HG03159 (cell line): ENCODE data around the gene UBA3.

Source experiments
- ATAC-seq: cut with Tn5 transposase; IDR thresholded peaks from one replicate; pipeline ENCODE4 v1.9.1; 2021; ENCODE audit warnings: mild to moderate bottlenecking, moderate library complexity; ENCODE audit not compliant: unreplicated experiment

Gene UBA3

DNA sequence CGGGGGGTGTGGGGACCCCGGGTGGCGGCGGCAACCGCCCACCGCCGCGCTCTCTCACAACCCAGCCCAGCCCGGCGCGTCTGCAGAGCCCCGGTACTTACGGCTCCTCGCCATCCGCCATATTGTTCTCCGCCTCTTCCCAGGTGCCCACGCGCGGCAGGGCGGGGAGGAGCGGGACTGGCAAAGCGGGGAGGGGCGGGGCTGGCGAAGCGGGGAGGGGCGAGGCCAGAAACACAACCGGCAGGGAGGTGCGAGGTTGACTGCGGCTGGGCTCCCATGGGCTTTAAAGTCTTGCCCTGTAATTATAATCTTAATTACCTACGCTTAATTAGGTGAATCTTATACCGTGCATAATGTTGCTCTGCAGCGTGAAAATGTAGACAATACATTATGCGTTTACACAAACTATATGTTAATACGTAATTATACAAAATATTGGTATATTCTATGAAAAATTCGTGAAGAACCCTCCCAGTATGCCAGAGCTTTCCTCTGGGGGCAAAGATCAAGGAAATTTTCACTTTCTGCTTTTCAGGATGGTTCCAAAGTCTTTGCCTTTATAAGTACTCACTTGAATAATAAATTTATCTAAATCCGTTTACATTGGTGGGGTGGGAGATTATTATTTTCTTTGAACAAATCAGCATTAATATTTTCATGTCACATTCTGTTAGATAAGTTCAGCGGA lies at the start of gene UBA3:
TSS of gene UBA3 (minus strand) at position 133 of the 688 bp plus-strand sequence. CDS start at position 121, 12 bp downstream.
- peak; percentile 56 for ATAC-seq

DNA sequence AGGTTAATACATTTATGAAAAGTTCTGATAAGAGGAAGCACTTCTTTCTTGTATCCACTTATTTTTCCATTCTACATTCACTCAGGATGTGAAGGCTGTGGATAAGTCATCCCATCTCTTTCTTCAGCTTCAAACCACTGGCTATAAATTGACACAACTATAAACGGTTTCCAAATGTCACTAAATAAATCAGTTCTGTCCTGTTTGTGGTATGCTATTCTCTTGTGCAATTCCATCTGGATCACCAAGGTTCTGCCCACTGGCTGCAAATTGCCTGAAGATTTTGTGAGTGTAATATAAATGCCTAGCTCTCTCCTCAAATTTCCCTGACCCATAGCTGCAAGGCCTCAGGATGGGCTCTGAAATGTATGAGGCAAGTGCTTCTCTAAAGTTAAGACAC lies 49.4 kb upstream of the UBA3 start:
- ATAC-seq = no peak

DNA sequence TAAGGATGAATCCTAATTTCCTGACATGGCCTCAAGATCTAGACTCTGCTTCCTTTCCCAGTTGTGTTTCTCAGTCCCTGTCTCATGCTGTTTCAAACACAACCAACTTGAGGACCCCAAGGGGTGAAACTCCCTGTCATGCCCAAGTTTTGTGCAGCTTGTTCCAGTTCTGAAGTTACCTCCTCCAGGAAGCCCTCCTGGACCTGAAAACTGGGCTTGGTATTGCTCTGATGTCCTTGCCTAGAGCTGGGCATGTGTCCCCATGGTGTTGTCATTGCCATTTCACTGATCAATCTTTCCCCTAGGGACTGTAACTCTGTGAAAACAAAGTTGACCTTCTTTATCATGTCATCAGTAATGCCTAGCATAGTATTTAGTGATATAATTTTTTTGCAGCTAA lies 48.3 kb upstream of the UBA3 start:
- no peak for ATAC-seq

DNA sequence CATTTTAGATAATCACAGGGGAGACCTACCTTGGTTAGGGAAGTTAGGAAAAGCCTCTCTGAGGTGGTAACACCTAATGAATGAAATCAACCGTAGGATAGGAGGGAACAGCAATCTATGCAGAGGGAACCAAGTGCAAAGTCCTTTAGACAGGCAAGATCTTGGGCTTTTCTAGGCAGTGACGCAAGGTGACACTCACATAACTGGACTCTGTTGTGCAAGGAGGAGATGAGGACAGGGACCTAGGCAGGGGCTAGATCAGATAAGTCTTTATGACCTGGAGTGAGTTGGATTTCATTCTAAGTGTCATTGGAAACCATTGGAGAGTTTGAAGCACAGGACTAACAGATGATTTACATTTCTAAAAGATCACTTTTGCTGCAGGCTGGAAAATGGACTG lies 46.8 kb upstream of the UBA3 start:
- no peak for ATAC-seq

DNA sequence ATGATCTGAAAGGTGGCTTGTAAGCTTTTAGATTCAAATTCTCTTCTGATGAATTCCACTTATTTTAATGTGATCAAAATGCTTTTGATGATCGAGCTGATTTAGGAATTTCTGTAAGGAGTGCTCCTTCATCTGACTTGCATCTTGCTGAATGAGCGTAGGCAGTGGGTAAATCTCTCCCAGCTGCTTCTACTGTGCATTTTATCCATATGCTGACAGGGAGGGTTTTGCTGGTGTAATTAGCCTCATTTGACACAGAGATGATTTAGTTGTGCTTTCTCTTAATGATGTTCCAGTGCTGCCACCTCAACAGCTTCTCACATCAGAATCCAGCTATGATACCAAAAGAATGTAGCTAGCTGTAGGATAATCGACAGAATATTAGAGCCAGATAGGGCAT lies 46.1 kb upstream of the UBA3 start:
- ATAC-seq = no peak

DNA sequence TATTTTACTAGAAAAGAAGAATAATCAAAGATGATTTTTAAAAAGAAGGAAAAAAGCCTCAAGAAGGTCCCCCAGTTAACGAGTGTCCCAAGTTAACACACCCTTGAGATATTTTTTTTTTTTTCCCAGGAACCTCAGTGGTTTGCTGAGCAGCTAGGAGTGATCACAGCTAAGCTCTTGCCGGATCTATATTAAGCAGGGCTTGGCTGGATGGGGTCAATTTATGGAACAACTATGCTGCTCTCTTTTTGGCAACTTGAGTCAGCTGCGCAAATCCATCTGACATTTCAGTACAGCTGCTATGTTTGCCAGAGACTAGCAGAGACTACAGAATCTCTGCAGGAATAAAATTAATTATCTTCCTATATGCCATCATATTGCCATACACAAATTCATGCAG lies 42.2 kb upstream of the UBA3 start, which contains the start of gene LMOD3:
TSS of gene LMOD3 (minus strand) at position 193 of the 400 bp plus-strand sequence. CDS start 209 bp downstream, outside the sequence.
- ATAC-seq = no peak

DNA sequence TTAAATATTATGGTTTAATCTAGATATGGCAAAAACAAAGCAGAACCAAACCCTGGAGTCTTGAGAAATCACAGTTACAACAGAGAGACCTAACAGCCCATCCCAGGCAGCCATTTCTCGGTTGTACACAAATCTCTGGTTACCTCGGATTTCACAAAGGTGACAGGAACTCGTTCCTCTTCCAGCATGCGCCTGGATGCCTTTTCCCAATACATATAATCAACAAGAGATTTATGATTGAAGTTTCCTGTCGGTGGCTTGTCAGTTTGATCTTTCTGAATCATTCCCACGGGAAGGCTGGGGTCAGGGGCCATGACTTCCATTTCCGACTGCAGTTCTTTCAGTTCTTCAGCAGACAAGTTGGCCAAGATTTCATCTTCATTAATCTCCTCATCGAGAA lies 41.8 kb upstream of the UBA3 start:
- no peak for ATAC-seq

DNA sequence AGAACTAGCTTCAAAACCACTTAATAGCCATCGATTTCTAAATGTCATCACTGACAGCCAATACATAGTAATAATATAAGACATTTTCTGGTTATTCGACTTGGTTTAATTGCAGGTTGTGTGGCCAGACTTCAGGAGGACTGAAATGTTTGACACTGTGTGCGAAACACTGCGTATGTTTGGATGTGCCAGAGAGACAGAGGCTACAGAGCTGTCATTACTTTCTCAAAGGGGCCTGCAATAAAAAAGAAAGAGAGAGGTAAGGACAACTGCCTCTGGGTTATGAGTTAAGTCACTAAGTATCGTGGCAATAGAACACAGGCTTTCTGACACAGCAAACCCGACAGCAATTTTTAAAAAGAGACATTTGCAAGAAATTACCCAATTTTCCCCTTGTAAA lies 41.3 kb upstream of the UBA3 start:
- ATAC-seq = no peak

DNA sequence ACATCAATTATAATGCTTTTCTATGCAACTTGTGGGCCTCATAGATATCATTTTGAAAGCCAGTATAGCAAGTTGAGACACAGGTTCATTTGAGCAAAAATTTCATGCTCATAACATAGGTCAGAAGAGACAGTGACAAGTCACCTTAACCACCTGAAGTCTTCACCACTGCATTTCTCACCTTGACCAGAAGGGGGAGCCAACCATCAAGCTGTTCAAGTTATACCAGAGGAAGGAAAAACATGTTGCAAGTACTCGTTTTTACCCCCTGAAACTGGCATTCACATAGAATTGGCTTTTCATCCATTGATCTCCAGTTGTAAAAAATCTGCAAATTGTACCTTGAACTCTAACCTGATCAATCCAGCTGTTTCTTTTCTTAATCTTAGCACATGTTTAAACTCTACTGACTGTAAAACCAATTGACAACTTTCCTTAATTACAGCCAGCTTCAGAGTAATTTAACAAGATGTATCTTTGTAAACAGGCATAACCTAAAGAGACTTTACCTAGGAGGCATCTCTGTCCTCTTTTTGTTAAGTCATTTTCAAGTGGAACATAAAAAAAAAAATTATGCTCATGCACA lies 40.8 kb upstream of the UBA3 start:
- peak; percentile 89 for ATAC-seq

DNA sequence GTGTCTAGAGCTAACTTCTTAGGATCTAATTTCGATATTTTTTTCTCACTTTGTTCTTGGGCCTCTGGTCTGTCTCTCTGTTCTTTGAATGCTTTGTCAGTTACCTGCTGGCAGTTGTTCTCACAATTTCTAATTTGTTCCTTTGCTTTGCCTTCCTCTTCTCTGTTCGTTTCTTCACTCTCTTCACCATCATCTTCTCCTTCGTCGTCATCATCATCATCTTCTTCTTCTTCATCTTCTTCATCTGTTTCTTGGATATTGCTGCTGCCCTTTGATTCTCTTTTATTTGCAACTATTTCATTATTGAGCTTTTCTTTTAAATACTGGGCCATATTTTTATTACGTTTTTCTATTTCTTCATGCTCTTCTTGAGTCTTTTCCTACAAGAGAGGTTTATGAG lies 39.5 kb upstream of the UBA3 start:
- no peak for ATAC-seq

DNA sequence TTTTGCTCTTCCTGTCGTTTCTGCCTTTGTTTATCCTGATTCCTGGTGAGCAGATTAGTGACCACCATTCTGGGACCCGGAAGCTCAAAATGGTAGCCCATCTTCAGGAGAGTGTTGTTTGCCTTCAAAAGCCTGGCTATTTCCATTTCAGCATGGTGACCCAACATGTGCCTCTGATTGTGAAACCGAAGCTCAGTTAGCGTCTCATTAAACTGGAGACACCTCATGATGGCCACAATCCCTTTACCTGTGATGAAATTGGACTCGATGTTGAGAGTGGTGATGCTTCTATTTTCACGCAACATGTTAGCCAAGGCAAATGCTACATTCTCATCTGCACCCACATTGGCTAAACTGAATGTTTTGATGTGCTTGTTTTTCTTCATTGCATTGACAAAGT lies 39.0 kb upstream of the UBA3 start:
- ATAC-seq = no peak

DNA sequence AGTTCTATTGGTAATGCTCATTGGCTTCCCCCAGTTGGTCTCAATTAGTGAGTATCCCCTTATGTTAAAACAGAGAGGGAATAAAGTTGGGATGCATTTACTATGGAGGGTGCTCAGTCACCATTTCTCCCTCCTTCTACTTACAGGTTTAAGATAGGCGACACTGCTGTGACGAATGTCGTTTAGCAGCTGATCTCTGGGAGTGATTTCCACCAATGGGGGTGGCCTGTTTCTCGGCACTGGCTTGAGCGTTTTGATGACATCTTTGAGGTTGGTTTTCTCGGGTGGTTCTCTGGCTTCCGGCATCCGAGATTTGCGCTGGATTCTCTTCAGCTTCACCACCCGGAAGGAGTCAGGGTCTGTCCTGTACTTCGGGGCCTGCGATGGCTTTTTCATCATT lies 38.4 kb upstream of the UBA3 start:
- no peak for ATAC-seq

DNA sequence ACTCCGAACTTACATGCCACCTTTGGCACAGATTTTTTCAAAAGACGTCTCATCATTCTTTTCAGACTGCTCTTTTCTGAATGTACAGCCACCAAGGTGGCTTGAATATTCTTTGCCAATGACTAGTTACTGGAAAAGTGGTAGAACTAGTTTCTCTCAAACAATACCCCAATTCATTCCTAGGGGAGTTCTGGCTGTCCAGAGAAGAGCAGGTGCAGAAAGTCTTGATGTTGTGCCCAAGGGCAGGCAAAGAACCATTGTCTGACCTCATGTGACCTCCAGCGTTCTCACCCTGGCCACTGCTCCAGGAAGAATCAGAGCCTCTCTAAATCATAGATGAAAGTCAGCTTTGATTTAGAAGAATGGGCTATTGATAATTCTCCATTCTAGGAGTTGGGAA lies 36.7 kb upstream of the UBA3 start:
- ATAC-seq = no peak

DNA sequence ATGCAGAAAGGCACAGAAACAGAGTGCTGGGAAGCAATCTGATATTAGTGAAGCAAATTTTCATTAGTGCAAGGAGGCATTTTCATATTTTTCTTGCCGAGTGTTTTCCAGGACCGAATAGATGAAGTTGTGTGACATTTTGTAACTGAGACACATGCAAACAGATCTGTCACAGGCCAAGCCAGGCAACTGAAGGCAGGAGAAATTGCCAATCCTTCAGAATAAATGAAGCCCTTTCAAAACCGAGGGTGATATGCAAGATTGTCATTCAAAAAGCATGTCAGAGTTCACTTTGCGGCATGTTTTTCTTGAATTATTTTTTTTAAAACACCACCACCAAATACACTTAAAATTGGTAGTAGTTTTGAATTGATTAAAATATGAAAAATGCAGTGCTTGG lies 36.0 kb upstream of the UBA3 start:
- no peak for ATAC-seq

DNA sequence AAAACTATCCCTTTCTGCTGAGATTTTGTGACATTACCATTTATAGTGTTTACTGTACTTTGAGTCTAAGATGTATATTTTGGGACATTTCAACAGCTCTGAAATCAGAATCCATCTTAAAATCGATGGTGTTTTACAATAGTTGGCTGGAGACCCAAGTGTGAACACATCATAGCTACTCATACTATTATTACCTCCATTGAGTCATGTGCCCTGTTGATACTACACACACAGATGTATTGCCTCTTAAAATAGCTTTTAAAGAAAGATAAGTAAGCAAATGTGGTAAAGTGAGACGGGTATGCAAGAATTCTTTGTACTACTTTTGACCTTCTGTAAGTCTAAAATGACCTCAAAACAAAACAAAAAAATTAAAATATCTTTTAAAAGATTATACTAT lies 35.6 kb upstream of the UBA3 start:
- ATAC-seq = no peak

DNA sequence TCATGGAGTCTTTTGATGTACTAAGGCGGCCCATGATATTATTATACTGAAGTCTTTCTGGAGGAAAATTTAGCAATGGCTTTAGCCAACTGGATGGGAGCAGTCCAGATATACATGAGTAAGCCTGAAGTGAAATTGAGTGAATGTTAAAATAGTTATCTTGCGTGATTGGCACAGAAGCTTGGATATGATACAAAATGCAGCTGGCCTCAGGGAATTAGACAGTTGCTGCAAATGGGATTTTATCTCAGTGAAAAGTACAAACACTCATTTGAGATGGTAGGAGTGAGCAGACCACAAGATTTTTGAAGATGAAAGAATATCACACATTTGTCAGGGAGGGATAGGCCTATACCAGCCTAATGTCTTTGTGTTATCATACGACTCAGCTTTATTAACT lies 33.4 kb upstream of the UBA3 start:
- no peak for ATAC-seq

DNA sequence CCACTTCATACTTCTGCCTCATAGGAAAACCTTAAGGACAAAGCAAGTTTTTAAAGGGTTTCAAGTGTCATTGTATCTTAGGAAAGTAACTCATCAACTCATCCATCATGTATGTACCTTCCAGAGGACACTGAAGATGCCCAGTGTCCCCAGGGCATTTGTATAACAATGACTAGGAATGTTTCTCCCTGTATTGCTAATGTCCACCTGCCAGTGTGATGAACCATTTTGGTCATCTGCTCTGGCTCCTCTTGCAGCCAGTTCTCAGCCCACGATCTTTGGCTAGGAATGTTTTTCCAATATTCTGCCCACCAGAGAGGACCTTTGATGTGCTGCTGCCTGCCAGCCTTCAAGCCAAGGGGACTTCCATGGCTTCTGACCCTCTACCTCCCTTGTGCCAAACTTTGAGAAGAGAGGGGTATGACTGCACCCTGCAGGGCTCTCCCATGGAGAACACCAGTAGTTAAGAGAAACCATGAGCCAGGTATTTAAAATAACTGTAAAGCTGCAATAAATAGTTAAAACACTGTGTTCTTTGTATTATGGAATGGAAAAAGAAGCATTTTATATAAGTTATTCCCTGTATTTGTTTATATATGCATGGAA lies 30.9 kb upstream of the UBA3 start:
- no peak for ATAC-seq

DNA sequence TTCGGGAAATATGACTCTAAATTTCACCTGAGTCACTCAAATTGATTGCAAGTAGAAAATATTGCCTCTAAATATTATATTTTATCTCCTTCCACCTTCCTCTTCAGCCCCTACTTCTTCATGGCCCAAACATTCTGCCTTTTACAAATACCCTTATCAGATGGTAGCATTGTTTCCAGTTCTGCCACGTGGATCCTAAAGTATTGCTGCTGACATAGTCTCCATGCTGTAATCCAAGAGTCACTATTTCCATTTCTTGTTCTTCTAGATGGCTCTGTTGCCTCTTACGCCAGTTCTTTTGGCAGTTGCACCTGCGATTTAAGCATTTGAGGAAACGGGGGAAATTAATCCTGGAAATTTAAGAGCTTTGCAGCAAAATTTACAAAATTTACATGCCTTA lies 28.6 kb upstream of the UBA3 start:
- no peak for ATAC-seq

DNA sequence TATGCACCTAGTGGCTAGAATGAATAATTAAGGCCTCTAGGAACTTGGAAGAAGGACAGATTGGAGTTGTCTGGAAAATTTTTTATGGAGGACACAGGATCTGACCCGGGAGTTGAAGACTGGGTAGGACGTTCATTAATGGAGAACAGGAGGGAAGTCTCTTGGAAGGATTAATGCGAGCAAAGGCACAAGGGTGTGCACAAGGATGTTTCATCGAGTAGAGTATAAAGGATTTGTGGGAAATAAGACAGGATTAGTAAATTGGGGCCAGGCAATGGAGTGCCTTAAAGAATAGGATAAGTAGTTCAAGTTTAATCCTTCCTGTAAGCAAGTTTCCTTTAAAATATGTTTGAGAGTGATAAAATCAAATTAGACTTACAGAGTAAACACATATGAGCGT lies 27.7 kb upstream of the UBA3 start:
- no peak for ATAC-seq

DNA sequence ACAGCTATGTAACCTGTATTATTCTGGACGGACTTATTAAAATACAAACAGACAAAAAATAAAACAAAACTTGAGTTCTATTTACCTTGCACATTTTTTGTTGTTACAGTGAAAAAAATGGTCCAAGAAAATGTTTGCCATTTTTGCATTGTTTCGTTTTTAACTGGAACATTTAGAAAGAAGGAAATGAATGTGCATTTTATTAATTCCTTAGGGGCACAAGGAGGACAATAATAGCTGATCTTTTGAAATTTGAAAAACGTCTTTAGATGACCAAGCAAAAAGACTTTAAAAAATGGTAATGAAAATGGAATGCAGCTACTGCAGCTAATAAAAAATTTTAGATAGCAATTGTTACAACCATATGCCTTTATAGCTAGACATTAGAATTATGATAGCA lies 25.2 kb upstream of the UBA3 start:
- no peak for ATAC-seq

DNA sequence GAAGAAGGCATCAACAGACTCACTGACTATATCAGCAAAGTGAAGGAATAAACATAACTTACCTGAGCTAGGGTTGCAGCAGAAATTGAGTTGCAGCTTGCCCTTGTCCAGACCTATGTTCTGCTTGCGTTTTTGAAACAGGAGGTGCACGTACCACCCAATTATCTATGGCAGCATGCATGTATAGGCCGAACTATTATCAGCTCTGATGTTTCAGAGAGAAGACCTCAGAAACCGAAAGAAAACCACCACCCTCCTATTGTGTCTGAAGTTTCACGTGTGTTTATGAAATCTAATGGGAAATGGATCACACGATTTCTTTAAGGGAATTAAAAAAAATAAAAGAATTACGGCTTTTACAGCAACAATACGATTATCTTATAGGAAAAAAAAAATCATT lies 24.4 kb upstream of the UBA3 start:
- ATAC-seq = no peak

DNA sequence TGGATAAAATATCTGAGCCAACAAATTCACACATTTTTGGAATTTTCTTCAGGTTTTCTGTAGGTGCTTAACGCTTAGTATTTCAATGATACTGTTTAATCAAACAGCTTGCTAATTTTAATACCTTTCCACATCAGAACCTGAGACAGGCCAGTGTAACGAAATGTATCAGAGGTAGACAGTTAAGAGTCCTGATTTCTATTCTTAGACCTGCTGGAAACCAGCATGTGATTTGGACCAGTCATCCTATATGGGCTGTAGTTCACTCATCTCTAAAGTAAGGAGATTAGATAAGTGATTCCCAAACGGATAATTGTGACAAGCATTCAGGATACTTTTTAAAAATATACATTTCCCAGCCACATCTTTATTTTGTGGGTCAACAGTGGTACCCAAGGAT lies 23.0 kb upstream of the UBA3 start:
- no peak for ATAC-seq

DNA sequence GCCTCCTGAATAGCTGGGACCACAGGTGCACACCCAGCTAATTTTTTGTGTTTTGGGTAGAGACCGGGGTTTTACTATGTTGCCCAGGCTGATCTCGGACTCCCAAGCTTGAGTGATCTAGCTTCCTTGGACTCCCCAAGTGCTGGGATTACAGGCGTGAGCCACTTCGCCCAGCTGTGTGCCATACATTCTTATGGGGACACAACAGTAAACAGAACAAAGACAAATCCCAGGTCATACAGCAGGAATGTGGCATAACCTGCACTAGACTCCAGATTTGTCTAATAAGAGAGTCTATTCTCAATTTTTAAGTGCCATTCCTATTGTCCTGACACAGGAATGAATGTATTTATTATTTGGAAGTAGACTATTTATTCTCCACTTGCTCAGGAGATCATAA lies 22.2 kb upstream of the UBA3 start:
- ATAC-seq = no peak
